Measurements from ENCODE around the gene TTC16. TPM values are rescaled to one million over a fixed set of nuclear protein-coding genes. Genes with fewer than 3 reads are reported as not detected.
A peak's percentile ranks its signal among the peaks of the same experiment; 100 is the strongest.

The TTC16 gene
- total and polyA plus RNA-seq, 2 of the 8 experiments (the other 6 are each of a cell fraction or from before 2014, with no cell fraction given), result 0.03 TPM; not detected in 1

DNA sequence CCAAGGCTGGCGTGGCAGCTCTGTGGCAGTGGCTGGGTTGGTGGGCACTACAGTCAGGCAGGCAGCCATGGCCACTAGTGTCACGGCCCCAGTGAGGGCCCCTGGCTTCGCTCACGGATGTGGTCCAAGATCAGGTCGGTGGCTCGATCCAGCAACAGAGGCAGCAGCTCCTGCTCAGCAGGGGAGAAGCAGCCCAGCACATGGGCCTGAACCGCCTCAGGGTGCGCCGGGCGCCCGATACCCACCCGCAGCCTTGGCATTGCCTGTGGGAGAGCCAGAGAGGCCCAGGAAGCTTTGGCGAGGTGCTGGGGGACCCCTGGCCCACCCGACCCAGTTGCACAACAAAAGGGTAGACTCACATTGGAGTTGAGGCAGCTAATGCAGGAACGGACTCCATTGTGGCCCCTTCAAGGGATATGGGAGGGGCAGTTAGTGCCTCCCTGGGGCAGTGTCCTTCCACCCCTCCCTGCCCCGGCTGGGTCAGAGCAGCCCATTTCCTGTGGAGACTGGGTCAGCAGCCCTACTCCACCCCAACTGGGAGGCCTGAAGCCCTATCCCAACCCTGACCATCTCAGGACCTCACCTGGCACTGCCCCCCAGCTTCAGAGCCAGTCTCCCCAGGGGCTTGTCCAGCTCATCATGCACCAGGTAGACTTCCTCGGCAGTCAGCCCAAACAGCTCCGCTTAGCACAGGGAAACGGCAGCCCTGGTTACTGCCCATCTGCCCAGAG is 1.7 kb upstream of the TTC16 start:
- Histone ChIP-seq H3K4ac (replicated peaks; ENCODE audit: insufficient read length, low read depth, low read length) (no peak overlapping the region), H3K27ac (ENCODE audit: low read depth, low read length) (no peak overlapping the region), H3K9ac (replicated peaks in 1 of 4; ENCODE audit: extremely low read depth in 1 of 4, low read depth in 3 of 4, low read length in 3 of 4) (no peak overlapping the region), H3K79me1 (ENCODE audit: low read depth, low read length) (no peaks in the 10 kb centered on the region; the same call in 1 of the 2 replicates), H3K9me3 (ENCODE audit: insufficient read depth in 2 of 2, low read depth in 1 of 2, low read length in 1 of 2) (no peaks in the 10 kb centered on the region), H4K20me1 (replicated peaks in 1 of 2; ENCODE audit: control insufficient read depth in 1 of 2, insufficient read depth in 2 of 2, low read length in 2 of 2) (peaks cover 0 to 3% of the 10 kb centered on the region in 2 experiments), H3K79me2 (ENCODE audit: control insufficient read depth in 1 of 2, insufficient read depth in 2 of 2, low read length in 2 of 2) (no peaks in the 10 kb centered on the region), H4K8ac (ENCODE audit: extremely low read depth, insufficient read depth, low read length) (peak overlapping the region; percentile 11; the same call in 1 of the 2 replicates), H3K14ac (ENCODE audit: insufficient read length) (no peak overlapping the region), H2BK15ac (ENCODE audit: low read length) (no peak overlapping the region; the same call in 1 of the 2 replicates), H3K4me3 (ENCODE audit: extremely low read depth in 1 of 4, insufficient read depth in 2 of 4, low read depth in 3 of 4, low read length in 4 of 4) (peak overlapping the region in 3 of 4 experiments; percentile 22 to 64 (median 48); a peak in 4 of 8 replicates), H2BK120ac (replicated peaks; ENCODE audit: low read depth, low read length) (no peak overlapping the region), H2BK20ac (ENCODE audit: low read length) (no peak overlapping the region), H3K23me2 (ENCODE audit: low read depth, low read length) (peaks cover 10% of the 10 kb centered on the region; the same call in 1 of the 2 replicates), H2AK5ac (ENCODE audit: low read depth, low read length) (peak overlapping the region; percentile 75; the same call in 1 of the 2 replicates), H3K27me3 (replicated peaks in 1 of 4; ENCODE audit: control insufficient read depth in 3 of 4, extremely low read depth in 1 of 4, insufficient read depth in 3 of 4, low read length in 3 of 4) (0 out of 7 replicates have a peak, but pooled peaks cover 0 to 2% (median 0%) of the 10 kb centered on the region in 4 experiments), H3K36me3 (ENCODE audit: control insufficient read depth in 2 of 4, insufficient read depth in 4 of 4, low read length in 3 of 4) (no peaks in the 10 kb centered on the region), H2BK5ac (ENCODE audit: low read depth, low read length) (no peak overlapping the region), H4K91ac (replicated peaks; ENCODE audit: insufficient read length, low read length) (no peak overlapping the region), H3K23ac (ENCODE audit: insufficient read length) (no peak overlapping the region), H3K4me1 (replicated peaks in 1 of 4; ENCODE audit: control insufficient read depth in 3 of 4, insufficient read depth in 4 of 4, low read length in 3 of 4) (peaks cover 0 to 28% (median 20%) of the 10 kb centered on the region in 4 experiments; a peak in 6 of 7 replicates), H2AFZ (ENCODE audit: low read length) (no peak overlapping the region), H3K18ac (ENCODE audit: extremely low read depth, low read length) (no peak overlapping the region), H2BK12ac (ENCODE audit: low read depth, low read length) (no peak overlapping the region), H3K56ac (replicated peaks; ENCODE audit: insufficient read length, low read depth, low read length) (no peak overlapping the region), H3K4me2 (ENCODE audit: insufficient read depth in 1 of 2, low read depth in 2 of 2, low read length in 2 of 2) (peak overlapping the region; percentile 59 to 66), H4K5ac (ENCODE audit: insufficient read length, low read depth, low read length) (no peak overlapping the region)
- CTCF ChIA-PET (ENCODE audit: partially characterized antibody), result interaction anchor here (0.6 to 3.3 kb wide), 8 partner anchors 12 to 1512 kb away, joined by 3 to 24 read pairs (median 3); partner anchors contain the start of genes CDK9 and TOR2A
- POLR2A ChIA-PET (ENCODE audit: partially characterized antibody), result interaction anchor here (1.0 to 2.7 kb wide), 4 partner anchors 8 to 263 kb away, joined by 3 to 17 read pairs (median 8); partner anchors contain the start of genes CFAP157, LRSAM1 and RPL12
- DNase-seq (ENCODE audit: low read depth in 1 of 2, low spot score in 2 of 2), result no peak
- WGBS, 2 experiments (ENCODE audit: extremely low coverage in 1 of 2, insufficient coverage in 1 of 2, insufficient read length in 1 of 2, insufficient replicate concordance in 2 of 2, low coverage in 1 of 2, low lambda C conversion rate in 2 of 2, missing lambda C conversion rate in 1 of 2), result 86% methylated on average over 19 of the region's 19 CpGs; no CpG with 5 or more reads in 1 of the 2 experiments
- no peak for FAIRE-seq
- TF ChIP-seq CREB1 (IDR thresholded peaks at IDR 0.05) (no peak), NANOG (IDR thresholded peaks at IDR 0.05; ENCODE audit: insufficient read depth, low read depth, low read length, poor library complexity, severe bottlenecking) (no peak), FOSL1 (IDR thresholded peaks at IDR 0.05; ENCODE audit: insufficient read depth, low read depth, low read length) (no peak), SP2 (IDR thresholded peaks at IDR 0.05; ENCODE audit: low read length) (no peak), GTF2F1 (IDR thresholded peaks at IDR 0.05; ENCODE audit: borderline replicate concordance, low read depth, low read length) (no peak), CTBP2 (IDR thresholded peaks at IDR 0.05; ENCODE audit: borderline replicate concordance, insufficient read depth, insufficient read length, low read length) (no peak), POLR2AphosphoS5 (IDR thresholded peaks at IDR 0.05; ENCODE audit: low read depth, low read length) (no peak), YY1 (IDR thresholded peaks at IDR 0.05; ENCODE audit: low read depth, low read length) (no peak), RBBP5 (IDR thresholded peaks at IDR 0.05; ENCODE audit: borderline replicate concordance, low read depth, low read length) (no peak)
- TF ChIP-seq, protein P1, sequence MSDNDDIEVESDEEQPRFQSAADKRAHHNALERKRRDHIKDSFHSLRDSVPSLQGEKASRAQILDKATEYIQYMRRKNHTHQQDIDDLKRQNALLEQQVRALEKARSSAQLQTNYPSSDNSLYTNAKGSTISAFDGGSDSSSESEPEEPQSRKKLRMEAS (IDR thresholded peaks at IDR 0.05), result no peak
- TF ChIP-seq, protein P2, sequence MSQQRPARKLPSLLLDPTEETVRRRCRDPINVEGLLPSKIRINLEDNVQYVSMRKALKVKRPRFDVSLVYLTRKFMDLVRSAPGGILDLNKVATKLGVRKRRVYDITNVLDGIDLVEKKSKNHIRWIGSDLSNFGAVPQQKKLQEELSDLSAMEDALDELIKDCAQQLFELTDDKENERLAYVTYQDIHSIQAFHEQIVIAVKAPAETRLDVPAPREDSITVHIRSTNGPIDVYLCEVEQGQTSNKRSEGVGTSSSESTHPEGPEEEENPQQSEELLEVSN (IDR thresholded peaks at IDR 0.05), result no peak
